Hepatic stellate cell (primary cell): ENCODE results near the gene GLRX.
A peak's percentile ranks its signal among the peaks of the same experiment; 100 is the strongest.
"Not testable (repeated sequence)": the region's sequence is repeated elsewhere in the genome, so short reads cannot be mapped to it uniquely, and the experiment has no call there.

ENCODE experiments used
- DNase-seq: peaks from one replicate; pipeline ENCODE4 v3.0.0; 2011; ENCODE audit warnings: low spot score

GLRX gene

GRCh38 chr5:95822542-95823181 is at the start of gene GLRX:
GLRX (minus strand) TSS chr5:95822726; CDS start chr5:95822662, 64 bp downstream.
- DNase-seq, result peak; percentile 66

- no peak for DNase-seq
Measured at GRCh38 chr5:95871146-95871806, 48.8 kb upstream of the GLRX start.

GRCh38 chr5:95870105-95870672 is 47.7 kb upstream of the GLRX start:
- no peak for DNase-seq

GRCh38 chr5:95869173-95869855 is 46.8 kb upstream of the GLRX start:
- not testable (repeated sequence) for DNase-seq

GRCh38 chr5:95868136-95868535 is 45.6 kb upstream of the GLRX start:
- no peak for DNase-seq

- no peak for DNase-seq
Measured at GRCh38 chr5:95866435-95867040, 44.0 kb upstream of the GLRX start.

- DNase-seq, result no peak
Measured at GRCh38 chr5:95864944-95865504, 42.5 kb upstream of the GLRX start.

GRCh38 chr5:95864456-95864855 is 41.9 kb upstream of the GLRX start:
- no peak for DNase-seq

GRCh38 chr5:95863383-95863757 is 40.8 kb upstream of the GLRX start:
- DNase-seq, result no peak

- DNase-seq, result no peak
Measured at GRCh38 chr5:95862671-95863382, 40.3 kb upstream of the GLRX start.

- DNase-seq, result no peak
Measured at GRCh38 chr5:95861864-95862561, 39.5 kb upstream of the GLRX start.

GRCh38 chr5:95861221-95861863 is 38.8 kb upstream of the GLRX start:
- peak; percentile 74 for DNase-seq

- no peak for DNase-seq
Measured at GRCh38 chr5:95859661-95860060, 37.1 kb upstream of the GLRX start.

GRCh38 chr5:95858661-95859595 is 36.4 kb upstream of the GLRX start:
- peak; percentile 90 for DNase-seq

GRCh38 chr5:95858023-95858461 is 35.5 kb upstream of the GLRX start:
- DNase-seq, result peak; percentile 47

GRCh38 chr5:95857185-95857945 is 34.8 kb upstream of the GLRX start:
- DNase-seq, result peak; percentile 45

GRCh38 chr5:95856501-95856981 is 34.0 kb upstream of the GLRX start:
- DNase-seq, result no peak

- DNase-seq, result no peak
Measured at GRCh38 chr5:95853490-95853889, 31.0 kb upstream of the GLRX start.
